ENCODE data around the gene ZBTB17.

DNA sequence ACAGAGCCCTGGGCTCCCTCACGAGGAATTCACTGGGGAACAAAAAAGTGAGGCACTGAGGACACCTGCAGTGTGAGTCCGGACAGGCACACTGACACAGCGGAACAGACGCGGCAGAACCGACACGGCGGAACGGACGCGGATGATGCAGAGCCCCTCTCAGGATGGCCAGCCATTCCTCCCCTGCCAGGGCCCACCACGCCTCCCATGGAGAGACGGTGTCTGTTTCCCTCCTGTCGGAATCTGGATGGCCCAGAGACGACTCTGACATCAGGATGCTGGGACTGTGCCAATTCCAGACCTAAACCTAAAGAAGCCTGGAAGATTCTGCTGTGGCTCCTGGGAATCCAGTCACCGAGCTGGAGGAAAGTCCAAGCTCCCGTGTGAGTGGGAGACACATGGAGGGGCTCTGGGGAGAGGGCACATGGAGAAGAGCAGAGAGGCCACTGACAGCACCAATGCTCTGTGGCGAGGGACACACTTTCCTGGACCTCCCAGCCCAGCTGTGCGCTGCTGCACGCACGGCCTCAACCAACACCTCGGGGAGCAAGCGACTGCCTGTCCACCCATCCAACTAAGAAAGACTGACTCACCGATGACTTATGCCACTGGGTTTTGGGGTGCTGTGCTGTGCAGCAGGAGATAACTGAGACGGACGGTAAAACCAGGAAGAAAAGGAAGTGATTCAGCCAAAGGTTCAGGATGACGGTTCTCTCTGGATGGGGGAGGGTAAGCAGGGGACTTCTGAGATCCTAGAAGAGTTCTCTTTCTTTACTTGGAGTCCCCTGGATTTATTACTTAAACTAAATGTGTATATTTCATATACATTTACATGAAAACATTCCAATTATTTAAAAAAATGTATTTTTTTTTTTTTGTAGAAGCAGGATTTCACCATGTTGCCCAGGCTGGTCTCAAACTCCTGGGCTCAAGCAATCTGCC, 23.3 kb downstream of the ZBTB17 start:
- TF ChIP-seq, protein P1, sequence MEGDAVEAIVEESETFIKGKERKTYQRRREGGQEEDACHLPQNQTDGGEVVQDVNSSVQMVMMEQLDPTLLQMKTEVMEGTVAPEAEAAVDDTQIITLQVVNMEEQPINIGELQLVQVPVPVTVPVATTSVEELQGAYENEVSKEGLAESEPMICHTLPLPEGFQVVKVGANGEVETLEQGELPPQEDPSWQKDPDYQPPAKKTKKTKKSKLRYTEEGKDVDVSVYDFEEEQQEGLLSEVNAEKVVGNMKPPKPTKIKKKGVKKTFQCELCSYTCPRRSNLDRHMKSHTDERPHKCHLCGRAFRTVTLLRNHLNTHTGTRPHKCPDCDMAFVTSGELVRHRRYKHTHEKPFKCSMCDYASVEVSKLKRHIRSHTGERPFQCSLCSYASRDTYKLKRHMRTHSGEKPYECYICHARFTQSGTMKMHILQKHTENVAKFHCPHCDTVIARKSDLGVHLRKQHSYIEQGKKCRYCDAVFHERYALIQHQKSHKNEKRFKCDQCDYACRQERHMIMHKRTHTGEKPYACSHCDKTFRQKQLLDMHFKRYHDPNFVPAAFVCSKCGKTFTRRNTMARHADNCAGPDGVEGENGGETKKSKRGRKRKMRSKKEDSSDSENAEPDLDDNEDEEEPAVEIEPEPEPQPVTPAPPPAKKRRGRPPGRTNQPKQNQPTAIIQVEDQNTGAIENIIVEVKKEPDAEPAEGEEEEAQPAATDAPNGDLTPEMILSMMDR (IDR thresholded peaks at IDR 0.05): no peak
- TF ChIP-seq POLR2AphosphoS5 (IDR thresholded peaks at IDR 0.05) (no peak), POLR2A (IDR thresholded peaks at IDR 0.05) (no peak)
